Stimulated activated naive B cell treated with anti-CD40 and anti-IgM and Interleukin-4, amounts not matched to agents 10 μg/mL and 1 μg/mL and 100 μg/mL, for 72 hours (primary cell): ENCODE measurements around the gene RFXAP.

Experiments
- ATAC-seq, 2 donors: fragments of 150-1000 bp; cut with Tn5 transposase; replicated peaks; 2 replicates each; pipeline ENCODE4 v1.10.0; 2021; ENCODE audit warnings: moderate library complexity in 1 of 2
- DNase-seq: peaks from one replicate; pipeline ENCODE4 v3.0.0; 2021
- H3K27ac Mint-ChIP-seq: one replicate; pipeline ENCODE4 v1.8.0; 2022; ENCODE audit warnings: mild to moderate bottlenecking, mixed read lengths
- H3K27me3 Mint-ChIP-seq, 2 donors: one replicate each; pipeline ENCODE4 v1.8.0; 2022; ENCODE audit warnings: mixed read lengths in 2 of 2
- H3K36me3 Mint-ChIP-seq, 2 donors: one replicate each; pipeline ENCODE4 v1.8.0; 2022; ENCODE audit warnings: mixed read lengths in 2 of 2, mild to moderate bottlenecking in 1 of 2
- H3K4me1 Mint-ChIP-seq, 2 donors: one replicate each; pipeline ENCODE4 v1.8.0; 2022; ENCODE audit warnings: mixed read lengths in 2 of 2, mild to moderate bottlenecking in 1 of 2
- H3K4me3 Mint-ChIP-seq, 2 donors: one replicate each; pipeline ENCODE4 v1.8.0; 2022; ENCODE audit warnings: mild to moderate bottlenecking in 2 of 2, mixed read lengths in 2 of 2, moderate library complexity in 1 of 2
- H3K9me3 Mint-ChIP-seq, 2 donors: one replicate each; pipeline ENCODE4 v1.8.0; 2022; ENCODE audit warnings: mixed read lengths in 2 of 2, mild to moderate bottlenecking in 1 of 2

The RFXAP gene

GRCh38 chr13:36865265-36865664 lies 46.2 kb downstream of the RFXAP start:
- H3K4me1 Mint-ChIP-seq: no peaks in the 10 kb centered on the region
- no peak for ATAC-seq
- H3K36me3 Mint-ChIP-seq: no peaks in the 10 kb centered on the region
- no peak for DNase-seq
- H3K9me3 Mint-ChIP-seq: no peaks in the 10 kb centered on the region
- H3K4me3 Mint-ChIP-seq: no peak overlapping the region
- peaks cover 20 to 28% of the 10 kb centered on the region in 2 donors for H3K27me3 Mint-ChIP-seq
- H3K27ac Mint-ChIP-seq: no peak overlapping the region

- ATAC-seq (no peak), DNase-seq (no peak)
- H3K4me1 Mint-ChIP-seq: no peaks in the 10 kb centered on the region
- peaks cover 23 to 28% of the 10 kb centered on the region in 2 donors for H3K27me3 Mint-ChIP-seq
- H3K9me3 Mint-ChIP-seq: no peaks in the 10 kb centered on the region
- H3K4me3 Mint-ChIP-seq: no peak overlapping the region
- no peaks in the 10 kb centered on the region for H3K36me3 Mint-ChIP-seq
- H3K27ac Mint-ChIP-seq: no peak overlapping the region
Measured at GRCh38 chr13:36866232-36866631, 47.2 kb downstream of the RFXAP start.

- DNase-seq (no peak), ATAC-seq (no peak)
- Mint-ChIP-seq H3K36me3 (no peaks in the 10 kb centered on the region), H3K27ac (no peak overlapping the region), H3K4me3 (no peak overlapping the region), H3K27me3 (peaks cover 12 to 18% of the 10 kb centered on the region in 2 donors), H3K9me3 (no peaks in the 10 kb centered on the region), H3K4me1 (no peaks in the 10 kb centered on the region)
Measured at GRCh38 chr13:36870050-36870692, 51.1 kb downstream of the RFXAP start.

GRCh38 chr13:36872621-36873020 lies 53.6 kb downstream of the RFXAP start:
- ATAC-seq: no peak
- no peak for DNase-seq
- Mint-ChIP-seq H3K4me1 (no peaks in the 10 kb centered on the region), H3K36me3 (no peaks in the 10 kb centered on the region), H3K27me3 (peaks cover 6 to 14% of the 10 kb centered on the region in 2 donors), H3K9me3 (no peaks in the 10 kb centered on the region), H3K4me3 (no peak overlapping the region), H3K27ac (no peak overlapping the region)

- Mint-ChIP-seq H3K27me3 (peaks cover 16% of the 10 kb centered on the region in 2 donors), H3K27ac (no peak overlapping the region), H3K4me3 (no peak overlapping the region), H3K9me3 (no peaks in the 10 kb centered on the region), H3K4me1 (no peaks in the 10 kb centered on the region), H3K36me3 (no peaks in the 10 kb centered on the region)
- DNase-seq (no peak), ATAC-seq (no peak)
Measured at GRCh38 chr13:36875431-36875830, 56.4 kb downstream of the RFXAP start.

- H3K27me3 Mint-ChIP-seq: peaks cover 15 to 16% of the 10 kb centered on the region in 2 donors
- no peaks in the 10 kb centered on the region for H3K36me3 Mint-ChIP-seq
- no peak for ATAC-seq
- H3K4me1 Mint-ChIP-seq: no peaks in the 10 kb centered on the region
- H3K27ac Mint-ChIP-seq: no peak overlapping the region
- DNase-seq: no peak
- no peak overlapping the region for H3K4me3 Mint-ChIP-seq
- no peaks in the 10 kb centered on the region for H3K9me3 Mint-ChIP-seq
Measured at GRCh38 chr13:36875961-36876360, 56.9 kb downstream of the RFXAP start.
